HCT116 (cell line): Measurements from ENCODE around the gene GGPS1. TPM values are rescaled to one million over a fixed set of nuclear protein-coding genes. Genes with fewer than 3 reads are reported as not detected.

ENCODE experiments used
- ATAC-seq: fragments of 200-7000 bp; cut with Tn5 transposase; 2 replicates; pipeline ENCODE4 v1.9.1; 2020; ENCODE audit warnings: mild to moderate bottlenecking, moderate library complexity
- BruUV-seq: library from RNA; stranded (reverse); fragments of 400-500 nt; replicated peaks from 2 replicates; lab custom pipeline; 2021; lab: Mats Ljungman, UMichigan
- CTCF ChIA-PET: fragments of 300-600 bp; sonication (Branson Sonifier 250); formaldehyde crosslinking; loops from one replicate; lab custom pipeline; 2021; ENCODE audit warnings: antibody characterized with exemption; lab: Charles Lee
- POLR2A ChIA-PET: fragments of 300-600, 350-600 bp; sonication (Branson Sonifier 250); formaldehyde crosslinking; loops from one replicate; lab custom pipeline; 2021; ENCODE audit warnings: antibody characterized with exemption; lab: Charles Lee
- RAD21 ChIA-PET, 2 experiments: fragments of 300-600 bp; sonication (Branson Sonifier 250); formaldehyde crosslinking; loops; one replicate each; lab custom pipeline; 2023; ENCODE audit warnings: low total read pairs in 2 of 2; ENCODE audit not compliant: uncharacterized antibody in 2 of 2, unreplicated experiment in 2 of 2, low non-redundant PET in 1 of 2; lab: Charles Lee
- DNase-seq: peaks from one replicate; pipeline ENCODE4 v3.0.0-alpha.2; 2010; ENCODE audit warnings: low read depth, low spot score
- H2AFZ ChIP-seq: fragments of 200-600 bp; shearing (Covaris generic), sonication (generic); 2 replicates; pipeline ENCODE4 v1.6.1; 2017; ENCODE audit warnings: low read depth, mixed run types, mixed read lengths, antibody characterized with exemption, low read length; ENCODE audit not compliant: poor library complexity, severe bottlenecking
- H3K27ac ChIP-seq: 2 replicates; pipeline ENCODE4 v1.5.1; 2012; ENCODE audit warnings: low read depth, low read length
- H3K27me3 ChIP-seq: fragments of 200-600 bp; sonication (generic); 2 replicates; pipeline ENCODE4 v1.6.1; 2016; ENCODE audit warnings: mixed run types, low read length, mixed read lengths; ENCODE audit not compliant: insufficient read depth
- H3K36me3 ChIP-seq, 2 experiments: fragments of 200-500 bp in 1 of 2; fragments of 200-600 bp in 1 of 2; sonication (Bioruptor generic) in 1 of 2; sonication (generic) in 1 of 2; 2 replicates each; pipeline versions ENCODE4 v1.5.1 to v1.6.1; 2014 to 2016; ENCODE audit warnings: low read length in 2 of 2, inconsistent platforms in 1 of 2, mixed read lengths in 1 of 2, mixed run types in 1 of 2; ENCODE audit not compliant: insufficient read depth in 2 of 2, control insufficient read depth in 1 of 2
- H3K4me1 ChIP-seq, 2 experiments: fragments of 200-600 bp in 1 of 2; sonication (generic) in 1 of 2; 2 replicates each; pipeline versions ENCODE4 v1.5.1 to v1.6.1; 2012 to 2017; ENCODE audit warnings: low read length in 2 of 2, inconsistent platforms in 1 of 2, mild to moderate bottlenecking in 1 of 2, mixed read lengths in 1 of 2, mixed run types in 1 of 2, moderate library complexity in 1 of 2; ENCODE audit not compliant: insufficient read depth in 2 of 2, control insufficient read depth in 1 of 2
- H3K4me2 ChIP-seq: fragments of 200-600 bp; sonication (generic); 2 replicates; pipeline ENCODE4 v1.6.1; 2017; ENCODE audit warnings: mixed run types, low read length, mixed read lengths
- H3K4me3 ChIP-seq, 2 experiments: fragments of 200-600 bp in 1 of 2; sonication (generic) in 1 of 2; replicated peaks in 1 of 2; 2 replicates each; pipeline ENCODE4 v1.5.1; 2011 to 2016; ENCODE audit warnings: low read length in 2 of 2, control low read depth in 1 of 2, low read depth in 1 of 2, mild to moderate bottlenecking in 1 of 2, mixed read lengths in 1 of 2, mixed run types in 1 of 2
- H3K79me2 ChIP-seq: fragments of 200-600 bp; sonication (generic); 2 replicates; pipeline ENCODE4 v1.6.1; 2017; ENCODE audit warnings: mild to moderate bottlenecking, mixed run types, low read length, moderate library complexity, mixed read lengths; ENCODE audit not compliant: insufficient read depth
- H3K9ac ChIP-seq: fragments of 200-600 bp; sonication (generic); 2 replicates; pipeline ENCODE4 v1.6.1; 2016; ENCODE audit warnings: low read length, mixed read lengths
- H3K9me2 ChIP-seq: fragments of 200-600 bp; sonication (generic), shearing (Covaris generic); 2 replicates; pipeline ENCODE4 v1.6.1; 2017; ENCODE audit warnings: mixed run types, mild to moderate bottlenecking, moderate library complexity; ENCODE audit not compliant: insufficient read depth
- H3K9me3 ChIP-seq, 2 experiments: fragments of 200-500 bp in 1 of 2; fragments of 200-600 bp in 1 of 2; sonication (Bioruptor generic) in 1 of 2; sonication (generic) in 1 of 2; 2 replicates each; pipeline ENCODE4 v1.6.1; 2014 to 2017; ENCODE audit warnings: low read length in 2 of 2, mixed read lengths in 2 of 2, inconsistent platforms in 1 of 2, low read depth in 1 of 2, mild to moderate bottlenecking in 1 of 2, mixed run types in 1 of 2, moderate library complexity in 1 of 2; ENCODE audit not compliant: control insufficient read depth in 1 of 2, insufficient read depth in 1 of 2
- H4K20me1 ChIP-seq: fragments of 200-600 bp; sonication (generic), shearing (Covaris generic); 2 replicates; pipeline ENCODE4 v1.6.1; 2017; ENCODE audit warnings: mixed run types, mild to moderate bottlenecking, moderate library complexity; ENCODE audit not compliant: insufficient read depth
- EGR1 ChIP-seq: IDR thresholded peaks from 2 replicates; pipeline ENCODE4 v1.6.1; 2012; ENCODE audit warnings: low read depth
- ELF1 ChIP-seq: IDR thresholded peaks from 2 replicates; pipeline ENCODE4 v1.6.1; 2012; ENCODE audit warnings: low read depth, borderline replicate concordance
- EZH2 ChIP-seq: fragments of 200-600 bp; sonication (generic); IDR thresholded peaks from 2 replicates; pipeline ENCODE4 v1.6.1; 2017; ENCODE audit warnings: antibody characterized with exemption, mixed run types
- FOSL1 ChIP-seq: IDR thresholded peaks from 2 replicates; pipeline ENCODE4 v1.6.1; 2012; ENCODE audit warnings: low read depth
- JUND ChIP-seq: IDR thresholded peaks from 2 replicates; pipeline ENCODE4 v1.6.1; 2012
- POLR2A ChIP-seq: IDR thresholded peaks from 2 replicates; pipeline ENCODE4 v1.7.0; 2011; ENCODE audit warnings: borderline replicate concordance; ENCODE audit not compliant: insufficient read depth, insufficient read length; ENCODE audit errors: extremely low read depth
- POLR2AphosphoS5 ChIP-seq: IDR thresholded peaks from 2 replicates; pipeline ENCODE4 v1.6.1; 2011; ENCODE audit warnings: mild to moderate bottlenecking, low read depth, low read length, moderate library complexity
- SIN3A ChIP-seq: IDR thresholded peaks from 2 replicates; pipeline ENCODE4 v1.6.1; 2012; ENCODE audit warnings: low read depth
- SP1 ChIP-seq: IDR thresholded peaks from 2 replicates; pipeline ENCODE4 v1.6.1; 2012; ENCODE audit warnings: low read depth
- SRF ChIP-seq: IDR thresholded peaks from 2 replicates; pipeline ENCODE4 v1.6.1; 2012; ENCODE audit warnings: low read depth
- TCF7L2 ChIP-seq: IDR thresholded peaks from 2 replicates; pipeline ENCODE4 v1.7.0; 2011; ENCODE audit warnings: borderline replicate concordance, inconsistent platforms; ENCODE audit not compliant: insufficient read depth, insufficient read length; ENCODE audit errors: extremely low read depth
- ZFX ChIP-seq: fragments of 450-650 bp; IDR thresholded peaks from 2 replicates; pipeline ENCODE4 v1.6.1; 2017
- intact Hi-C: fragments of 100-400 bp; cut with micrococcal nuclease; formaldehyde crosslinking; loops from 2 replicates; pipeline ENCODE4 v1.10.0; 2022
- total RNA-seq: library from RNA; stranded (reverse); gene quantifications from one replicate; pipeline ENCODE4 v1.2.1, GENCODE V29; 2021; ENCODE audit not compliant: unreplicated experiment
- TF ChIP-seq, protein P1 (sequence below), 3 experiments: fragments of 200-600 bp in 1 of 3; sonication (generic) in 1 of 3; IDR thresholded peaks in 2 of 3; conservative IDR thresholded peaks in 1 of 3; 2 replicates each; pipeline ENCODE4 v1.5.1; 2012 to 2017; ENCODE audit warnings: low read depth in 2 of 3, low read length in 2 of 3, antibody characterized with exemption in 1 of 3, borderline replicate concordance in 1 of 3, control low read depth in 1 of 3, mild to moderate bottlenecking in 1 of 3, mixed read lengths in 1 of 3, mixed run types in 1 of 3, moderate library complexity in 1 of 3; ENCODE audit not compliant: insufficient read depth in 1 of 3
- TF ChIP-seq, protein P2 (sequence below): IDR thresholded peaks from 2 replicates; pipeline ENCODE4 v1.6.1; 2012
- TF ChIP-seq, protein P3 (sequence below): IDR thresholded peaks from 2 replicates; pipeline ENCODE4 v1.6.1; 2012
- TF ChIP-seq, protein P4 (sequence below): IDR thresholded peaks from 2 replicates; pipeline ENCODE4 v1.6.1; 2011; ENCODE audit warnings: mild to moderate bottlenecking, low read length, moderate library complexity; ENCODE audit not compliant: insufficient replicate concordance; ENCODE audit errors: extremely low read depth
- TF ChIP-seq, protein P5 (sequence below): IDR thresholded peaks from 2 replicates; pipeline ENCODE4 v1.6.1; 2012; ENCODE audit warnings: low read depth

The GGPS1 gene
- total RNA-seq, 1 experiment from 2014 or later, result 30.6 TPM

DNA sequence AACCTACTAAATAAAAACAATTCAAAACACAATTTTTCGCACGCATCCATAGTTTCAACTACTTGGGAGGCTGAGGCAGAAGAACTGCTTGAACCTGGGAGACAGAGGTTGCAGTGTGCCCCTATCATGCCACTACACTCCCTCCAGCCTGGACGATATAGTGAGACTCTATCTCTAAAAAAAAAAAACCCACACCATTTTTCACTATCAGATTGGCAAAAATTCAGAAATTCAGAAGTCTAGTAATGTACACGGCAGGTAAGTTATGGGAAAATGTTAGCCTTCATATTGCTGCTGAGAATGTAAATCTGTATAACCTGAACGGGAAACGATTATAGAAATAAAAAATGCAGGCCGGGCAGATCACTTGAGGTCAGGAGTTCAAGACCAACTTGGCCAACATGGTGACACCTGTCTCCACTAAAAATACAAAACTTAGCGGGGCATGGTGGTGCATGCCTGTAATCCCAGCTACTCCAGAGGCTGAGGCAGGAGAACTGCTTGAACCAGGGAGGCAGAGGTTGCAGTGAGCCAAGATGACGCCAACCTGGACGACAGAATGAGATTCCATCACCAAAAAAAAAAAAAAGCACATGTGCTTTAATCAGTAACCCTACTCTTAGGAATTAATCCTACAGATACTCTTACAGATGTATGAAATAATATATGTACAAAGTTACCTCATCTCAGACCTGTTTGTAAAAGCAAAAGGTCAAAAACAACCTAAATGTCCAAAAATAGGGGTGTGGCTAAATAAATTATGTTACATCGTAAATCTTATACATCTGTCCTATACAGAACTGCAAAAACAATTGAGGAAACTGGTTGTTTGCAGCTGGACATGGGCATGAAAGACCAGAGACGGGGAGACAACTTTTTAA lies 38.3 kb upstream of the GGPS1 start:
- DNase-seq (no peak), ATAC-seq (no peak)
- H4K20me1 ChIP-seq, result peaks cover 13% of the 10 kb centered on the region
- H3K36me3 ChIP-seq, result no peaks in the 10 kb centered on the region
- H3K9ac ChIP-seq, result no peak overlapping the region
- POLR2A ChIA-PET, result no interaction called here
- peaks cover 0 to 8% of the 10 kb centered on the region in 2 experiments; a peak in 1 of 4 replicates for H3K4me1 ChIP-seq
- H3K9me2 ChIP-seq, result no peaks in the 10 kb centered on the region
- no peak overlapping the region for H2AFZ ChIP-seq
- H3K4me3 ChIP-seq, result no peak overlapping the region
- CTCF ChIA-PET, result no interaction called here
- no peak overlapping the region for H3K27ac ChIP-seq
- H3K9me3 ChIP-seq, result no peaks in the 10 kb centered on the region
- TF ChIP-seq JUND (no peak), FOSL1 (no peak), EGR1 (no peak), SP1 (no peak), POLR2AphosphoS5 (no peak), ZFX (no peak), EZH2 (no peak), TCF7L2 (no peak), SRF (no peak), ELF1 (no peak), POLR2A (no peak), SIN3A (no peak)
- TF ChIP-seq, protein P1, sequence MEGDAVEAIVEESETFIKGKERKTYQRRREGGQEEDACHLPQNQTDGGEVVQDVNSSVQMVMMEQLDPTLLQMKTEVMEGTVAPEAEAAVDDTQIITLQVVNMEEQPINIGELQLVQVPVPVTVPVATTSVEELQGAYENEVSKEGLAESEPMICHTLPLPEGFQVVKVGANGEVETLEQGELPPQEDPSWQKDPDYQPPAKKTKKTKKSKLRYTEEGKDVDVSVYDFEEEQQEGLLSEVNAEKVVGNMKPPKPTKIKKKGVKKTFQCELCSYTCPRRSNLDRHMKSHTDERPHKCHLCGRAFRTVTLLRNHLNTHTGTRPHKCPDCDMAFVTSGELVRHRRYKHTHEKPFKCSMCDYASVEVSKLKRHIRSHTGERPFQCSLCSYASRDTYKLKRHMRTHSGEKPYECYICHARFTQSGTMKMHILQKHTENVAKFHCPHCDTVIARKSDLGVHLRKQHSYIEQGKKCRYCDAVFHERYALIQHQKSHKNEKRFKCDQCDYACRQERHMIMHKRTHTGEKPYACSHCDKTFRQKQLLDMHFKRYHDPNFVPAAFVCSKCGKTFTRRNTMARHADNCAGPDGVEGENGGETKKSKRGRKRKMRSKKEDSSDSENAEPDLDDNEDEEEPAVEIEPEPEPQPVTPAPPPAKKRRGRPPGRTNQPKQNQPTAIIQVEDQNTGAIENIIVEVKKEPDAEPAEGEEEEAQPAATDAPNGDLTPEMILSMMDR (IDR thresholded peaks at IDR 0.05 in 2 of 3, conservative IDR thresholded peaks at IDR 0.05 in 1 of 3; ENCODE audit: borderline replicate concordance in 1 of 3, insufficient read depth in 1 of 3, low read depth in 2 of 3, low read length in 2 of 3), result no peak
- TF ChIP-seq, protein P2, sequence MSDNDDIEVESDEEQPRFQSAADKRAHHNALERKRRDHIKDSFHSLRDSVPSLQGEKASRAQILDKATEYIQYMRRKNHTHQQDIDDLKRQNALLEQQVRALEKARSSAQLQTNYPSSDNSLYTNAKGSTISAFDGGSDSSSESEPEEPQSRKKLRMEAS, result no peak
- TF ChIP-seq, protein P3, sequence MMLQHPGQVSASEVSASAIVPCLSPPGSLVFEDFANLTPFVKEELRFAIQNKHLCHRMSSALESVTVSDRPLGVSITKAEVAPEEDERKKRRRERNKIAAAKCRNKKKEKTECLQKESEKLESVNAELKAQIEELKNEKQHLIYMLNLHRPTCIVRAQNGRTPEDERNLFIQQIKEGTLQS, result no peak
- TF ChIP-seq, protein P4, sequence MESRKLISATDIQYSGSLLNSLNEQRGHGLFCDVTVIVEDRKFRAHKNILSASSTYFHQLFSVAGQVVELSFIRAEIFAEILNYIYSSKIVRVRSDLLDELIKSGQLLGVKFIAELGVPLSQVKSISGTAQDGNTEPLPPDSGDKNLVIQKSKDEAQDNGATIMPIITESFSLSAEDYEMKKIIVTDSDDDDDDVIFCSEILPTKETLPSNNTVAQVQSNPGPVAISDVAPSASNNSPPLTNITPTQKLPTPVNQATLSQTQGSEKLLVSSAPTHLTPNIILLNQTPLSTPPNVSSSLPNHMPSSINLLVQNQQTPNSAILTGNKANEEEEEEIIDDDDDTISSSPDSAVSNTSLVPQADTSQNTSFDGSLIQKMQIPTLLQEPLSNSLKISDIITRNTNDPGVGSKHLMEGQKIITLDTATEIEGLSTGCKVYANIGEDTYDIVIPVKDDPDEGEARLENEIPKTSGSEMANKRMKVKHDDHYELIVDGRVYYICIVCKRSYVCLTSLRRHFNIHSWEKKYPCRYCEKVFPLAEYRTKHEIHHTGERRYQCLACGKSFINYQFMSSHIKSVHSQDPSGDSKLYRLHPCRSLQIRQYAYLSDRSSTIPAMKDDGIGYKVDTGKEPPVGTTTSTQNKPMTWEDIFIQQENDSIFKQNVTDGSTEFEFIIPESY, result no peak
- TF ChIP-seq, protein P5, sequence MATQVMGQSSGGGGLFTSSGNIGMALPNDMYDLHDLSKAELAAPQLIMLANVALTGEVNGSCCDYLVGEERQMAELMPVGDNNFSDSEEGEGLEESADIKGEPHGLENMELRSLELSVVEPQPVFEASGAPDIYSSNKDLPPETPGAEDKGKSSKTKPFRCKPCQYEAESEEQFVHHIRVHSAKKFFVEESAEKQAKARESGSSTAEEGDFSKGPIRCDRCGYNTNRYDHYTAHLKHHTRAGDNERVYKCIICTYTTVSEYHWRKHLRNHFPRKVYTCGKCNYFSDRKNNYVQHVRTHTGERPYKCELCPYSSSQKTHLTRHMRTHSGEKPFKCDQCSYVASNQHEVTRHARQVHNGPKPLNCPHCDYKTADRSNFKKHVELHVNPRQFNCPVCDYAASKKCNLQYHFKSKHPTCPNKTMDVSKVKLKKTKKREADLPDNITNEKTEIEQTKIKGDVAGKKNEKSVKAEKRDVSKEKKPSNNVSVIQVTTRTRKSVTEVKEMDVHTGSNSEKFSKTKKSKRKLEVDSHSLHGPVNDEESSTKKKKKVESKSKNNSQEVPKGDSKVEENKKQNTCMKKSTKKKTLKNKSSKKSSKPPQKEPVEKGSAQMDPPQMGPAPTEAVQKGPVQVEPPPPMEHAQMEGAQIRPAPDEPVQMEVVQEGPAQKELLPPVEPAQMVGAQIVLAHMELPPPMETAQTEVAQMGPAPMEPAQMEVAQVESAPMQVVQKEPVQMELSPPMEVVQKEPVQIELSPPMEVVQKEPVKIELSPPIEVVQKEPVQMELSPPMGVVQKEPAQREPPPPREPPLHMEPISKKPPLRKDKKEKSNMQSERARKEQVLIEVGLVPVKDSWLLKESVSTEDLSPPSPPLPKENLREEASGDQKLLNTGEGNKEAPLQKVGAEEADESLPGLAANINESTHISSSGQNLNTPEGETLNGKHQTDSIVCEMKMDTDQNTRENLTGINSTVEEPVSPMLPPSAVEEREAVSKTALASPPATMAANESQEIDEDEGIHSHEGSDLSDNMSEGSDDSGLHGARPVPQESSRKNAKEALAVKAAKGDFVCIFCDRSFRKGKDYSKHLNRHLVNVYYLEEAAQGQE, result no peak
- peaks cover 97% of the 10 kb centered on the region for H3K79me2 ChIP-seq
- RAD21 ChIA-PET, result no interaction called here
- BruUV-seq, result no TSS peak
- H3K4me2 ChIP-seq, result no peak overlapping the region
- intact Hi-C loops, result no loop called here
- no peaks in the 10 kb centered on the region for H3K27me3 ChIP-seq
